ENCODE data around the gene CYB561A3. TPM values are rescaled to one million over a fixed set of nuclear protein-coding genes. Genes with fewer than 3 reads are reported as not detected.

CYB561A3 gene
- total RNA-seq, 1 experiment from 2014 or later = 80.2 TPM

GRCh38 chr11:61369372-61370348 lies 8.0 kb upstream of the CYB561A3 start:
- DNase-seq (ENCODE audit: low spot score) = no peak

GRCh38 chr11:61368646-61369045 lies 7.0 kb upstream of the CYB561A3 start:
- DNase-seq (ENCODE audit: low spot score) = no peak

GRCh38 chr11:61367406-61367805 lies 5.7 kb upstream of the CYB561A3 start:
- no peak for DNase-seq (ENCODE audit: low spot score)

- DNase-seq (ENCODE audit: low spot score) = no peak
Observed at GRCh38 chr11:61364012-61364675, 2.5 kb upstream of the CYB561A3 start.

- no peak for DNase-seq (ENCODE audit: low spot score)
Observed at GRCh38 chr11:61362542-61362875, 827 bp upstream of the CYB561A3 start.

GRCh38 chr11:61361237-61361740 lies 393 bp downstream of the CYB561A3 start:
- peak; percentile 19 for DNase-seq (ENCODE audit: low spot score)

GRCh38 chr11:61359516-61359915 lies 2.2 kb downstream of the CYB561A3 start:
- DNase-seq (ENCODE audit: low spot score) = no peak

- DNase-seq (ENCODE audit: low spot score) = no peak
Observed at GRCh38 chr11:61358566-61358965, 3.1 kb downstream of the CYB561A3 start.

GRCh38 chr11:61357894-61358239 lies 3.8 kb downstream of the CYB561A3 start:
- DNase-seq (ENCODE audit: low spot score) = no peak

GRCh38 chr11:61357233-61357893 lies 4.3 kb downstream of the CYB561A3 start:
- no peak for DNase-seq (ENCODE audit: low spot score)

- no peak for DNase-seq (ENCODE audit: low spot score)
Observed at GRCh38 chr11:61356706-61357105, 5.0 kb downstream of the CYB561A3 start.

GRCh38 chr11:61354208-61354607 lies 7.5 kb downstream of the CYB561A3 start:
- no peak for DNase-seq (ENCODE audit: low spot score)

GRCh38 chr11:61353131-61354067 lies 8.3 kb downstream of the CYB561A3 start:
- DNase-seq (ENCODE audit: low spot score) = no peak

- no peak for DNase-seq (ENCODE audit: low spot score)
Observed at GRCh38 chr11:61352038-61352437, 9.6 kb downstream of the CYB561A3 start.

- DNase-seq (ENCODE audit: low spot score) = no peak
Observed at GRCh38 chr11:61350803-61351202, 10.9 kb downstream of the CYB561A3 start.

- DNase-seq (ENCODE audit: low spot score) = no peak
Observed at GRCh38 chr11:61350336-61350735, 11.3 kb downstream of the CYB561A3 start.

- no peak for DNase-seq (ENCODE audit: low spot score)
Observed at GRCh38 chr11:61349916-61350315, 11.8 kb downstream of the CYB561A3 start.

GRCh38 chr11:61349189-61349751 lies 12.4 kb downstream of the CYB561A3 start:
- DNase-seq (ENCODE audit: low spot score) = no peak

GRCh38 chr11:61347916-61348461 lies 13.7 kb downstream of the CYB561A3 start:
- DNase-seq (ENCODE audit: low spot score) = no peak
